ENCODE data around the gene STK32C. TPM values are rescaled to one million over a fixed set of nuclear protein-coding genes. Genes with fewer than 3 reads are reported as not detected.

STK32C gene
- total and polyA plus RNA-seq, 2 of the 4 experiments (the other 2 are of a cell fraction): 5.0 to 8.3 TPM

DNA sequence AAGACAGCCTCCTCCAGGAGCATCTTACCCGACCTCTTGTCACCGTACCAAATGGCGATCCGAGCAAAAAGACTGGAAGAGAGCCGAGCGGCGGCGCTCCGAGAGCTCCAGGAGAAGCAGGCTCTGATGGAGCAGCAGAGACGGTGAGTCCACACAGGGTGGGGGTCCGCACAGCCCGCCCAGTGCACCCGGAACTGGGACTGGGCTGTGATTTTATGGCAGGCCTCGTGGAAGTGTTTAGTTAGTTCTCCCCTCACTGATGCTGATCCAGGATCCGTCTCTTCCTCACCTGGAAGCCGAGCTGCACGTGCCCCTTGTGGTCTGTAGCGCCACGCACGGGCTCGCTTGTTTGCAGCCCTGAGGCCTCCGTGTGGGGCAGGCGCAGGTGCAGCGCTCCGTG is 43.9 kb upstream of the STK32C start:
- H3K36me3 ChIP-seq (ENCODE audit: control insufficient read depth, insufficient read depth, low read length): peaks cover 6% of the 10 kb centered on the region; the same call in 1 of the 2 replicates
- TF ChIP-seq, protein P1, sequence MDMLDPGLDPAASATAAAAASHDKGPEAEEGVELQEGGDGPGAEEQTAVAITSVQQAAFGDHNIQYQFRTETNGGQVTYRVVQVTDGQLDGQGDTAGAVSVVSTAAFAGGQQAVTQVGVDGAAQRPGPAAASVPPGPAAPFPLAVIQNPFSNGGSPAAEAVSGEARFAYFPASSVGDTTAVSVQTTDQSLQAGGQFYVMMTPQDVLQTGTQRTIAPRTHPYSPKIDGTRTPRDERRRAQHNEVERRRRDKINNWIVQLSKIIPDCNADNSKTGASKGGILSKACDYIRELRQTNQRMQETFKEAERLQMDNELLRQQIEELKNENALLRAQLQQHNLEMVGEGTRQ (IDR thresholded peaks at IDR 0.05; ENCODE audit: low read depth, low read length): no peak
- TF ChIP-seq RCOR1 (IDR thresholded peaks at IDR 0.05; ENCODE audit: insufficient replicate concordance, low read length) (no peak), POLR2A (IDR thresholded peaks at IDR 0.05; ENCODE audit: low read depth, low read length) (no peak), CHD1 (IDR thresholded peaks at IDR 0.05; ENCODE audit: low read depth, low read length) (no peak), MXI1 (IDR thresholded peaks at IDR 0.05; ENCODE audit: borderline replicate concordance, low read depth, low read length) (no peak), FOS (IDR thresholded peaks at IDR 0.05; ENCODE audit: low read depth, low read length) (no peak), MAFK (IDR thresholded peaks at IDR 0.05; ENCODE audit: low read depth, low read length) (no peak), CEBPB (IDR thresholded peaks at IDR 0.05; ENCODE audit: low read depth, low read length) (no peak), BHLHE40 (IDR thresholded peaks at IDR 0.05; ENCODE audit: low read depth, low read length) (no peak), MAZ (IDR thresholded peaks at IDR 0.05; ENCODE audit: borderline replicate concordance, low read depth, low read length) (no peak), SMC3 (IDR thresholded peaks at IDR 0.05; ENCODE audit: low read depth, low read length) (no peak), RAD21 (IDR thresholded peaks at IDR 0.05; ENCODE audit: low read length) (no peak), RFX5 (IDR thresholded peaks at IDR 0.05; ENCODE audit: low read depth, low read length) (no peak), NFE2L2 (IDR thresholded peaks at IDR 0.05; ENCODE audit: low read depth, low read length) (no peak)
- TF ChIP-seq, protein P2, sequence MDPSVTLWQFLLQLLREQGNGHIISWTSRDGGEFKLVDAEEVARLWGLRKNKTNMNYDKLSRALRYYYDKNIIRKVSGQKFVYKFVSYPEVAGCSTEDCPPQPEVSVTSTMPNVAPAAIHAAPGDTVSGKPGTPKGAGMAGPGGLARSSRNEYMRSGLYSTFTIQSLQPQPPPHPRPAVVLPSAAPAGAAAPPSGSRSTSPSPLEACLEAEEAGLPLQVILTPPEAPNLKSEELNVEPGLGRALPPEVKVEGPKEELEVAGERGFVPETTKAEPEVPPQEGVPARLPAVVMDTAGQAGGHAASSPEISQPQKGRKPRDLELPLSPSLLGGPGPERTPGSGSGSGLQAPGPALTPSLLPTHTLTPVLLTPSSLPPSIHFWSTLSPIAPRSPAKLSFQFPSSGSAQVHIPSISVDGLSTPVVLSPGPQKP (IDR thresholded peaks at IDR 0.05; ENCODE audit: borderline replicate concordance, low read depth, low read length): no peak
- TF ChIP-seq, protein P3, sequence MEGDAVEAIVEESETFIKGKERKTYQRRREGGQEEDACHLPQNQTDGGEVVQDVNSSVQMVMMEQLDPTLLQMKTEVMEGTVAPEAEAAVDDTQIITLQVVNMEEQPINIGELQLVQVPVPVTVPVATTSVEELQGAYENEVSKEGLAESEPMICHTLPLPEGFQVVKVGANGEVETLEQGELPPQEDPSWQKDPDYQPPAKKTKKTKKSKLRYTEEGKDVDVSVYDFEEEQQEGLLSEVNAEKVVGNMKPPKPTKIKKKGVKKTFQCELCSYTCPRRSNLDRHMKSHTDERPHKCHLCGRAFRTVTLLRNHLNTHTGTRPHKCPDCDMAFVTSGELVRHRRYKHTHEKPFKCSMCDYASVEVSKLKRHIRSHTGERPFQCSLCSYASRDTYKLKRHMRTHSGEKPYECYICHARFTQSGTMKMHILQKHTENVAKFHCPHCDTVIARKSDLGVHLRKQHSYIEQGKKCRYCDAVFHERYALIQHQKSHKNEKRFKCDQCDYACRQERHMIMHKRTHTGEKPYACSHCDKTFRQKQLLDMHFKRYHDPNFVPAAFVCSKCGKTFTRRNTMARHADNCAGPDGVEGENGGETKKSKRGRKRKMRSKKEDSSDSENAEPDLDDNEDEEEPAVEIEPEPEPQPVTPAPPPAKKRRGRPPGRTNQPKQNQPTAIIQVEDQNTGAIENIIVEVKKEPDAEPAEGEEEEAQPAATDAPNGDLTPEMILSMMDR (conservative IDR thresholded peaks at IDR 0.05; ENCODE audit: low read depth, low read length): no peak
- H2BK120ac ChIP-seq (ENCODE audit: low read depth, low read length): no peak overlapping the region
- in situ Hi-C loops (cut with MboI; ENCODE audit: low sequenced_read_pairs): no loop called here
- no peak overlapping the region for H3K23ac ChIP-seq (ENCODE audit: low read depth, low read length)
- H3K4me1 ChIP-seq (ENCODE audit: control insufficient read depth, insufficient read depth, low read length): no peaks in the 10 kb centered on the region
- H3K14ac ChIP-seq (replicated peaks; ENCODE audit: low read depth, low read length): no peak overlapping the region
- ChIA-PET CTCF (interaction anchor here (1.1 kb wide), 1 partner anchor 132 kb away, joined by 3 read pairs; no protein-coding TSS in a partner anchor), POLR2A (ENCODE audit: unreplicated experiment) (no interaction called here)
- no TSS peak for BruUV-seq (replicated peaks)
- H4K20me1 ChIP-seq (ENCODE audit: insufficient read depth, low read length): no peaks in the 10 kb centered on the region; the same call in 1 of the 2 replicates
- no peak overlapping the region for H3K27ac ChIP-seq (ENCODE audit: insufficient read depth, low read length)
- no peak overlapping the region for H2BK20ac ChIP-seq (ENCODE audit: low read depth, low read length)
- no peak for ATAC-seq (ENCODE audit: low read depth)
- no peaks in the 10 kb centered on the region for H3K9me1 ChIP-seq (ENCODE audit: insufficient read depth, low read length)
- no peak overlapping the region for H3K4me3 ChIP-seq (ENCODE audit: insufficient read depth, low read depth, low read length)
- no peak overlapping the region for H2AFZ ChIP-seq (replicated peaks; ENCODE audit: low read length, poor library complexity)
- no peaks in the 10 kb centered on the region for H3K27me3 ChIP-seq (ENCODE audit: control insufficient read depth, insufficient read depth, low read length)
- no peak overlapping the region for H4K5ac ChIP-seq (ENCODE audit: low read depth, low read length)
- no peak overlapping the region for H2BK15ac ChIP-seq (ENCODE audit: low read depth, low read length)
- intact Hi-C loops (cut with micrococcal nuclease): loop anchor here (1.0 kb wide), 1 partner anchor 128 kb away; no protein-coding TSS in a partner anchor
- no peak overlapping the region for H3K4ac ChIP-seq (ENCODE audit: low read depth, low read length)
- H3K56ac ChIP-seq (ENCODE audit: extremely low read depth, insufficient read depth, low read length): no peak overlapping the region
- no peak overlapping the region for H2AK5ac ChIP-seq (ENCODE audit: low read depth, low read length)
- no peak overlapping the region for H4K91ac ChIP-seq (ENCODE audit: insufficient read depth, low read depth, low read length)
- 92% methylated on average over 9 of the region's 25 CpGs; no CpG with 5 or more reads in 1 of the 2 experiments for WGBS, 2 experiments (ENCODE audit: extremely low coverage in 2 of 2, insufficient read length in 1 of 2)
- no peaks in the 10 kb centered on the region for H3K79me1 ChIP-seq (ENCODE audit: low read depth in 1 of 2, low read length in 2 of 2)
- no peak overlapping the region for H4K8ac ChIP-seq (ENCODE audit: low read depth in 2 of 2, low read length in 2 of 2)
- no peaks in the 10 kb centered on the region for H3K9me3 ChIP-seq (ENCODE audit: control insufficient read depth, insufficient read depth, low read length)
- no peak for DNase-seq
- dilution Hi-C loops (cut with HindIII; ENCODE audit: low sequenced_read_pairs, unreplicated experiment): no loop called here
- H2BK5ac ChIP-seq (ENCODE audit: low read depth, low read length, poor library complexity, severe bottlenecking): no peak overlapping the region
- no peak overlapping the region for H2AK9ac ChIP-seq (replicated peaks; ENCODE audit: low read depth, low read length, poor library complexity)
- no peak overlapping the region for H3K18ac ChIP-seq (ENCODE audit: low read depth, low read length)
- H3K9ac ChIP-seq (ENCODE audit: low read depth, low read length): no peak overlapping the region
- H3K4me2 ChIP-seq (ENCODE audit: low read depth, low read length): no peak overlapping the region
